IPS DF 6.9 (cell line): ENCODE data around the gene MBD5.

Experiments used
- DNase-seq: peaks from one replicate; pipeline ENCODE4 v3.0.0-alpha.2; 2013; ENCODE audit warnings: low read depth, low spot score
- H3K27ac ChIP-seq: one replicate; pipeline ENCODE4 v1.5.1; 2013; ENCODE audit warnings: low read length, control low read depth
- H3K27me3 ChIP-seq: 2 replicates; pipeline ENCODE4 v1.6.1; 2013; ENCODE audit warnings: mild to moderate bottlenecking, low read length; ENCODE audit not compliant: control insufficient read depth, insufficient read depth
- H3K36me3 ChIP-seq: 2 replicates; pipeline ENCODE4 v1.6.1; 2013; ENCODE audit warnings: low read length; ENCODE audit not compliant: control insufficient read depth, insufficient read depth
- H3K4me1 ChIP-seq: 2 replicates; pipeline ENCODE4 v1.6.1; 2013; ENCODE audit warnings: low read length; ENCODE audit not compliant: control insufficient read depth, insufficient read depth
- H3K4me3 ChIP-seq: 2 replicates; pipeline ENCODE4 v1.5.1; 2013; ENCODE audit warnings: mild to moderate bottlenecking, low read length
- H3K9me3 ChIP-seq: 2 replicates; pipeline ENCODE4 v1.6.1; 2013; ENCODE audit warnings: low read length, inconsistent platforms; ENCODE audit not compliant: control insufficient read depth, insufficient read depth
- WGBS: extraction: QIAGEN DNeasy Blood & Tissue Kit; methylation state at CpG from one replicate; pipeline ENCODE4 v1.1.7; 2013; ENCODE audit warnings: mixed read lengths, missing lambda C conversion rate; ENCODE audit not compliant: insufficient read length, insufficient coverage; 5-methylcytosine and 5-hydroxymethylcytosine counted together

The MBD5 gene

GRCh38 chr2:148165975-148166374 lies 145.1 kb downstream of the MBD5 start:
- H3K36me3 ChIP-seq: no peaks in the 10 kb centered on the region
- H3K27me3 ChIP-seq: no peaks in the 10 kb centered on the region
- no peak overlapping the region for H3K4me3 ChIP-seq
- no peaks in the 10 kb centered on the region for H3K4me1 ChIP-seq
- H3K27ac ChIP-seq: no peak overlapping the region
- no peaks in the 10 kb centered on the region for H3K9me3 ChIP-seq
- no CpG with 5 or more reads among the region's 1 CpG for WGBS
- DNase-seq: no peak

DNA sequence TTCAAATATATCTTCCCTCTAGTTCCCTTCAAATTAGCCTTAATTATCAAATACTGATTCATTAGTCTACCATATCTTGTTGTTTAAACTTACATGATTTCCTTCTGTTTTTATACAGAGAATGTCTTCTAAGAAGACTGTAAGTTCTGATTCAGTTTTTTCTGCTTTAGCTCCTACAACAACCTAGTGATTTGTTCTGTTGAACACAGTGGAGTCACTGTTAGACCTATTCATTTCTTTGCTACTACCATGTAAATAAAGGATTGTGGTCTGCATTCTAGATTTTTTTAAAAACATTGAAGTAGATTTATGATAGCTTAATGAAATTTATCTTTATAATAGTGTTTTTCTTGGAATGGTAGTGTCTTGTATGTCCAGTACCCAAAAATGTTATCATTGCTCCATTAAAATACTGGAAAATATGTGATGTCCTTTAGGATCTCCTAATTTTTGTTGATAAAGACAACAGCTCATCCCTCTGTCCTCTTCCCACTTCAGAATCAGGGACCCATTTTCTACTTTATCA lies 146.4 kb downstream of the MBD5 start:
- Histone ChIP-seq H3K4me3 (no peak overlapping the region), H3K27ac (no peak overlapping the region), H3K9me3 (no peaks in the 10 kb centered on the region), H3K27me3 (no peaks in the 10 kb centered on the region), H3K4me1 (no peaks in the 10 kb centered on the region), H3K36me3 (no peaks in the 10 kb centered on the region)
- no peak for DNase-seq

- H3K36me3 ChIP-seq: no peaks in the 10 kb centered on the region
- no peak for DNase-seq
- H3K9me3 ChIP-seq: no peaks in the 10 kb centered on the region
- no peaks in the 10 kb centered on the region for H3K27me3 ChIP-seq
- no CpG with 5 or more reads among the region's 1 CpG for WGBS
- no peaks in the 10 kb centered on the region for H3K4me1 ChIP-seq
- H3K27ac ChIP-seq: no peak overlapping the region
- H3K4me3 ChIP-seq: no peak overlapping the region
Observed at GRCh38 chr2:148167855-148168254, 147.0 kb downstream of the MBD5 start.

- no peak for DNase-seq
- Histone ChIP-seq H3K4me3 (no peak overlapping the region), H3K36me3 (no peaks in the 10 kb centered on the region), H3K27me3 (no peaks in the 10 kb centered on the region), H3K4me1 (no peaks in the 10 kb centered on the region), H3K9me3 (no peaks in the 10 kb centered on the region), H3K27ac (no peak overlapping the region)
- WGBS: no CpG with 5 or more reads among the region's 6 CpGs
Observed at GRCh38 chr2:148172131-148172753, 151.4 kb downstream of the MBD5 start.

DNA sequence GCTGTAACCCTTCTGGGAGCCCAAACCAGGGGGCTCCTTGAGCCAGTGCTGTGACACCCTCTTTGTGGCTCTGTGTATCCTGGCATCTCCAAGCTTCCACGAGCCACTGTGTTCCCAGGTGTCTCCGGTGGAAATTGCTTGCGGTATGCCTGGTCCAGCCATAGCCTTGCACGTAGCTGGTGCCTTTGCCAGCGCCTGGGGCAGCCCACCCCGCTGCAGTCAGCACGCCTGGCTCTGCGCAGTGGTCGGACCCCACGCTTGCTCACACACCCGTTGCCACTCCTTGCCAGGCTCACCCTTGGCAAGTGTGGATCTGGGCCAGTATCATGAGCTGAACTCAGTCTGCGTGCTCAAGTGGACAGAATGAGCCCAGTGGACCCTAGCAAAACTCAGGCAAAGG lies 152.3 kb downstream of the MBD5 start:
- Histone ChIP-seq H3K4me1 (no peaks in the 10 kb centered on the region), H3K27ac (no peak overlapping the region), H3K9me3 (no peaks in the 10 kb centered on the region), H3K36me3 (no peaks in the 10 kb centered on the region), H3K27me3 (no peaks in the 10 kb centered on the region), H3K4me3 (no peak overlapping the region)
- no CpG with 5 or more reads among the region's 12 CpGs for WGBS
- DNase-seq: no peak

GRCh38 chr2:148177559-148177958 lies 156.7 kb downstream of the MBD5 start:
- H3K27me3 ChIP-seq: no peaks in the 10 kb centered on the region
- no CpG with 5 or more reads among the region's 1 CpG for WGBS
- no peaks in the 10 kb centered on the region for H3K9me3 ChIP-seq
- DNase-seq: no peak
- H3K4me3 ChIP-seq: no peak overlapping the region
- H3K4me1 ChIP-seq: no peaks in the 10 kb centered on the region
- no peaks in the 10 kb centered on the region for H3K36me3 ChIP-seq
- no peak overlapping the region for H3K27ac ChIP-seq

- no peak for DNase-seq
- no peaks in the 10 kb centered on the region for H3K9me3 ChIP-seq
- H3K4me1 ChIP-seq: no peaks in the 10 kb centered on the region
- H3K36me3 ChIP-seq: no peaks in the 10 kb centered on the region
- no peaks in the 10 kb centered on the region for H3K27me3 ChIP-seq
- H3K4me3 ChIP-seq: no peak overlapping the region
- WGBS: no CpG with 5 or more reads among the region's 1 CpG
- H3K27ac ChIP-seq: no peak overlapping the region
Observed at GRCh38 chr2:148179724-148180123, 158.8 kb downstream of the MBD5 start.

- DNase-seq: no peak
- no CpG with 5 or more reads among the region's 1 CpG for WGBS
- H3K9me3 ChIP-seq: no peaks in the 10 kb centered on the region
- no peaks in the 10 kb centered on the region for H3K4me1 ChIP-seq
- no peak overlapping the region for H3K27ac ChIP-seq
- H3K36me3 ChIP-seq: no peaks in the 10 kb centered on the region
- H3K4me3 ChIP-seq: no peak overlapping the region
- no peaks in the 10 kb centered on the region for H3K27me3 ChIP-seq
Observed at GRCh38 chr2:148184976-148185375, 164.1 kb downstream of the MBD5 start.

GRCh38 chr2:148194882-148195281 lies 174.0 kb downstream of the MBD5 start:
- H3K27me3 ChIP-seq: no peaks in the 10 kb centered on the region
- H3K27ac ChIP-seq: no peak overlapping the region
- DNase-seq: no peak
- H3K4me1 ChIP-seq: no peaks in the 10 kb centered on the region
- H3K9me3 ChIP-seq: no peaks in the 10 kb centered on the region
- H3K4me3 ChIP-seq: no peak overlapping the region
- H3K36me3 ChIP-seq: no peaks in the 10 kb centered on the region

DNA sequence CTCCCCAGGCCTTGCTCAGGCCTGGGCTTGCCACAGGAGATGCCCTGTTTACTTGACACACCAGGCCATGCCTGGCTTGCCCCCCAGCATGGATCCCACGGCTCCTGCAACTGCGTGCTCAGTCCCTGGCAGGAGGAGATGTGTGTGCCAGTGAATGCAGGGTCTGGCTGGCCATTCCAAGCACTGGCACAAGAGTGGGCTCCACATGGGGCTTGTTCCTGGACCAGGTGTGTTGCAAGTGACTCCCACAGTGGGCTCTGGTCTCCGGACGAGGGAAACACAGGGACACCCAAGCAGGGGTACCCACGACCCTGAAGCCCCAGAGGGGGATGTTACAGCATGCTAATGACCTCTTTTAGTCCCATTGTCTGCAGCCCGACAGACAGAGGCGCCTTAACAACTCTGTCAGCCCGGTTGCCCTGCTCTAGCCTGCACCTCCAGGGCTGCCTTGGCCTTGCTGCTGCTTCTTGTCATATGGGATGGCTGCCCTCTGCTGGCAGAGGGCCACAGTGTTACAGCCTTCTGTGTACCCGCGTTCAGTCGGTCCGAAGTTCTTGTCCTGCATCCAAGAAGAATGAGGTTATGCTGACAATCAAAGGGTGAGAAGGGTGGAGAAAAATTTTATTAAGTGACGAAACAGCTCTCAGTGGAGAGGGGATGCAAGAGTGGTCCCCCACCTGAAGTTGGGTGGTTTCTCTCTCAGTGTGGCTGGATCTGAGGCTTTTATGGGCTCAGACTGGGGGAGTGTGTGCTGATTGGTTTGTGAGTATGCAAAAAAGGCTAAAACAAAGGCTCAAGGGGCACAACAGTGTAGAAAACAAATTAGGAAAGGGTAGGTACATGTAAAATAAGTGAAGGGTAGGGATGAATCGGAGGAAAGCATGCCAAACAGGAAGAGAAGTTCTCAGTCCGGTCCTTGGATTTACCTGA lies 180.4 kb downstream of the MBD5 start:
- Histone ChIP-seq H3K4me1 (peaks cover 2% of the 10 kb centered on the region; the same call in 1 of the 2 replicates), H3K36me3 (no peaks in the 10 kb centered on the region), H3K4me3 (no peak overlapping the region), H3K27ac (no peak overlapping the region), H3K27me3 (no peaks in the 10 kb centered on the region), H3K9me3 (no peaks in the 10 kb centered on the region)
- WGBS: no CpG with 5 or more reads among the region's 15 CpGs
- peak; percentile 85 for DNase-seq
